Frontal cortex (tissue), 4 donors: ENCODE data around the gene RHOD. TPM values are rescaled to one million over a fixed set of nuclear protein-coding genes. Genes with fewer than 3 reads are reported as not detected.

ENCODE experiments used
- DNase-seq, 2 donors: peaks; one replicate each; pipeline ENCODE4 v3.0.0; 2012; ENCODE audit warnings: low spot score in 2 of 2
- FAIRE-seq: peaks from 2 replicates; lab custom pipeline; 2012; peaks lifted over from hg19 to GRCh38; lab: Jason Lieb, UNC
- total RNA-seq: library from RNA; depleted of rRNA; stranded (reverse); fragments of >200 nt; gene quantifications from one replicate; pipeline ENCODE4 v1.2.3, GENCODE V29; 2014
- donor health status: control.
- donor health status: control.
- donor health status: control.

Gene RHOD
- total RNA-seq, 1 donor from 2014 or later, result 0.82 TPM

- DNase-seq, result no peak
- no peak for FAIRE-seq
These were observed 25.7 kb upstream of the RHOD start for GRCh38 chr11:67030976-67031375.

DNA sequence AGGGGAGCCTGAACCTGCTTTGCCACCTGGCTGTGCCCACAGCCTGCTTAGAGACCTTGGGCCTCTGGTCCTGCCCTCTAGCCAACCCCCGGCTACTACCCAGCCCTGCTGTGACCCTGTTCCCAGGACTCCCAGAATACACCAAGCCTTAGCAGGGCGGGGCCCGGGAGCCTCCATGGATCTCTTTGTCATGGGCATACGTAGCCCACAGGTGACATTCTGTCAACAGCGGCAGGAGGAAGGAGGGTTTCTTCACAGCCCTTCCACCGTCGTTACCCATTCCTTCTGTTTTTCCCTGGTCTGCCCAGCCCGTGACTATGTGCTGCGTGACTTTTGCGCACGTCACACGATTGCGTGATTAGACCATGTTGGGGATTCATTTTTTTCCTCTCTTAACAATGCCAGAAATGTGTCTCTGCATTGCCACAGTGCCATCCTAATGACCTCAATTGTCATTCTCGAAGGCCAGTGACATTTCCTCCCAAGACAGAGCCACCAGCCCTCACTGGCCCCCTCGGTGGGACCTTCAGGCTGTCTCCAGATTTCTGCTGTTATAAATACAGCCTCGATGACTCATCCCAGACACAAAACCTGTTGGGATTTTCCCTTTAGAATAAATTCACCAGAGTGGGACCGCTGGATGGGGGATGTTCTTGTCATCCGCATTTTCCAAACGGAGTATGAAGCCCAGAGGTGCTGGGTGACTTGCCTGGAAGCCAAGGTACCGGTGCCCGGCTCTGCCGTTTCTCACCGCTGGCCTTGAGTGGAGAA is 24.7 kb upstream of the RHOD start:
- no peak for FAIRE-seq
- DNase-seq, result no peak

DNA sequence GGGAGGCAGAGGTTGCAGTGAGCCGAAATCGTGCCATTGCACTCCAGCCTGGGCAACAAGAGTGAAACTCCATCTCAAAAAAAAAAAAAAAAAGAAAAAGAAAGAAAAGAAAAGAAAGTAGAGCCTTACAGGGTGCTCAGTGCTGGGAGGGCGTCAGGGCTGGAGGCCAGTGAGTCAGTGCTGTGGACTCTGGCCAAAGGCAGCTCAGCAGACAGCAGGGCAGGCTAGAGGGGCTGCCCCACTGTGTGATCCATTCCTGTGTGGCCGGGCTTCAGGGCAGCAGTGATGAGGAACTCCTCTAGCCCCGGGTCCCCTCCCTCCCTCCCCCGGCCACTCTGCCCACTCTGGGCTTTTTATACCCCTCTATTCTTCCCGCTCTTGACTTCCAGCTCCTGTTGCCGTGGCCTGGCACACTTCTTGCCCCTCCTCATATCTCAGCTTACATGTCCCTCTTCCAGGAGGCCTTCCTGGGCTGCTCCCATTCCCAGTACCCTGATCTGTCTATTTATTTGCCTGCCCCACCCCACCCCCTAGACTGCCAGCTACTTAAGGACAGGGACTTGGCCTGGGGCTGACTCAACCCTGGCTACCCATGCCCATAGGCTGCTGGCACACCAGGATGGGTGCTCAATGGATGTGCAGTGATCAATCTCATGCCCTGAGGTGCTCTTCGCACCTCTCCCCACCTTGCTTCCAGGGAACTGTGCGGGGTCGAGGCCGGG is 23.7 kb upstream of the RHOD start:
- FAIRE-seq (no peak), DNase-seq (no peak)

GRCh38 chr11:67033661-67034166 is 22.9 kb upstream of the RHOD start:
- FAIRE-seq (no peak), DNase-seq (no peak)

DNA sequence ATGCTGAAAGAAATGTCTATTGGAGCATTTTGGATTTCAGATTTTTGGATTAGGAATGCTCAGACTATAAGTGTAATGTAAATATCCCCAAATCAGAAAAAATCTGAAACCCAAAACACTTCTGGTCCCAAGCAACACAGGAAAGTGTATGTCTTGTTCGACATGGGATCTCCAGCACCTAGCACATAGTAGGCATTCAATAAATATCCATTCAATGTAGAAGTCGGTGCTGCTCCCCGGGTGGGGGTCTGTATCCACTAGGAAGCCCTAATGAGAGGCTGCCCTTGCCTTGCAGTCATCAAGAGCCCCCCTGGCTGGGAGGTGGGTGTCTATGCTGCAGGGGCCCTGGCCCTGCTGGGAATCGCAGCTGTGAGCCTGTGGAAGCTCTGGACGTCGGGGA is 22.3 kb upstream of the RHOD start:
- DNase-seq (no peak), FAIRE-seq (no peak)

DNA sequence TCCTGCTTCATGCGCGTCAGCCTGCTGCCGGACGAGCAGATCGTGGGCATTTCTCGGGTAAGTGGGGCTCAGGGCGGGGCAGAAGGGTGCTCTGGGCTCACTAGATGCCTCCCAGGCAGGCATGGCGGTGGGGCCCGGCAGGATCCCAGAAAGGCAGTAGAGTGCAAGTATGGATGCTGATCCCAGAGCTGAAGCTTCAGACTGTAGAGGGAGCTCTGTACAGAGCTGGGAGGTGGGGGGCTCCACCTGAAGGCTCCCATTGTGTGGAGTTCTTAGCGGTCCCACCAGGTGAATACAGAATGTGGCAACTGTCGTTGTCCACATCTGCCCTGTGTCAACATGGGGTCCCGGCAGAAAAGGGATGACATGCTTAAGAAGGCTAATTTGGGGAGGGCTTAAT is 16.5 kb upstream of the RHOD start:
- no peak for DNase-seq
- FAIRE-seq, result no peak

GRCh38 chr11:67041602-67042001 is 15.0 kb upstream of the RHOD start:
- no peak for FAIRE-seq

DNA sequence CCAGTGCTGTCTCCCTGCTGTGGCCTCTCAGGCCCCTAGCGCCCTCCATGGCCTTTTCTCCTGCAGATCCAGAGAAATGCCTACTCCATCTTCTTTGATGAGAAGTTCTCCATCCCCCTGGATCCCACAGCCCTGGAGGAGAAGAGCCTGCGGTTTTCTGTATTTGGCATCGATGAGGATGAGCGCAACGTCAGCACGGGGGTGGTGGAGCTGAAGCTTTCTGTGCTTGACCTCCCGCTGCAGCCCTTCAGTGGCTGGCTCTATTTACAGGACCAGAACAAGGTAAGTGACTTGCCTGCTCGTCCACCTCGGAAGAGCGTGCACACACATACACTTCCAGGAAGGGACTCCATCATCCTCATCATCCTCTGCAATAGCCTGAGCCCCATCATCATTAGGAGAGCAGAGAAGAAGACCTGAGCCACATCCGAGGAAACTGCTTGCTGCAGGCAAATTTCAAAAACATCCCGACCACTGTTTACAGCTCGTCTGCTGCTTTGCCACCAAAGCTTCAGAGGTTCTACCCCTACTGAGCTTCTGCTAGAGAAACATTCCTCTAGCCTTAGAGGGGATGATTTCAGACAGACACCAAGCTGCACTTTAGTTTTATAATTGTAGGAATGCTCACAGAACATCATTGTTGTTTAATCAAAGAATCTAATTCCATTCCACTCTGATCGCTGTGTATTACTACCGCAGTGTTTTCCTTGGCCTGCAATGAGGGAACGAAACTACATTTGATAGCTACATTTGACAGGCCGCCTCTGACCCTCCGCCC is 12.9 kb upstream of the RHOD start:
- no peak for FAIRE-seq
- no peak for DNase-seq

More at GRCh38 chr11:67041602-67042001, 15.0 kb upstream of the RHOD start:
- DNase-seq, result no peak

- no peak for DNase-seq
- FAIRE-seq, result no peak
These were observed 12.2 kb upstream of the RHOD start for GRCh38 chr11:67044496-67044895.

DNA sequence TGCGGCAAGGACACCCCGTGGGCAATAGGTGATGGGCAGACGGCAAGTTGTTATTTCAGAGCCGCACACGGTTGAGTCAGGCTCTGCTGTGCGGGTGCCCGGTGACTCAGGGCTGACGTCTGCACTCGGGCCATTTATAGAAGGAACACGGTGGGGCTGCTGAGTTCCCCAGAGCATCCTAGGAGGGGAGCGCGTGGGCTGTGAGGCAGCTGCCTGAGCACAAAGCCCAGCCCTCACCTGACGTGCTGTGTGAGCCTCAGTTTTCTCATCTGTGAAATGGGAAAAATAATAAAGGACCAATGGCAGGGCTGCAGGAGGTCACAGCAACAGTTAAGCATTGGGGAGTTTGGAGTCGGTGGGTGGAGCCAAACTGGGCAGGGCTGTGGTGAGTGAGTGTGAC is 11.3 kb upstream of the RHOD start:
- DNase-seq (no peak), FAIRE-seq (no peak)

DNA sequence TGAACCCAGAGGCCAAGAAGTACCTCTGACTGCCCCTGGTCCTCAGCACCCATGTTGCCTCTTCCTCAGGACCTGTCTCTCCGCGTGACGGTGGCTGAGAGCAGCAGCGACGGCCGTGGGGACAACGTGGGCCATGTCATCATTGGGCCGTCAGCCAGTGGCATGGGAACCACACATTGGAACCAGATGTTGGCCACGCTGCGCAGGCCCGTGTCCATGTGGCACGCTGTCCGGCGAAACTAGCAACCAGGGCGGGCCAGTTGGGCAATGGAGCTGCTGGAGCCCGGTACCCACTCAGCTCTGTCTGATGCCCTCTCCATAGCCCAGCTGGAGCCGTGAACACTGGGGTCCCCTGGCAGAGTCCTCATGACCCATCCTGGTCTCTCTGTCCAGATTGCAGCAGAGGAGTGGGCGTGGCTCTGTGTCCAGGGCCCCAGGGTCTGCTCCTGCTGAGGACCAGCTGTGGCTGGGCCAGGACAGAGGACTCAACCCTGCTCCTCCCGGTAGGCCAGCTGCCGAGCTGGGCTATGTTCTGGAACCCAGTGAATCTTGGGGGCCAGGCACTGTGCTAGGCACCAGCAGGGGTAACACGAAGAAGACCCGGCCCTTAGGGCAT is 8.0 kb upstream of the RHOD start:
- DNase-seq (no peak), FAIRE-seq (no peak)

GRCh38 chr11:67050139-67050538 is 6.5 kb upstream of the RHOD start:
- DNase-seq (no peak), FAIRE-seq (no peak)

- DNase-seq (no peak), FAIRE-seq (no peak)
These were observed 5.3 kb upstream of the RHOD start for GRCh38 chr11:67051180-67051893.

DNA sequence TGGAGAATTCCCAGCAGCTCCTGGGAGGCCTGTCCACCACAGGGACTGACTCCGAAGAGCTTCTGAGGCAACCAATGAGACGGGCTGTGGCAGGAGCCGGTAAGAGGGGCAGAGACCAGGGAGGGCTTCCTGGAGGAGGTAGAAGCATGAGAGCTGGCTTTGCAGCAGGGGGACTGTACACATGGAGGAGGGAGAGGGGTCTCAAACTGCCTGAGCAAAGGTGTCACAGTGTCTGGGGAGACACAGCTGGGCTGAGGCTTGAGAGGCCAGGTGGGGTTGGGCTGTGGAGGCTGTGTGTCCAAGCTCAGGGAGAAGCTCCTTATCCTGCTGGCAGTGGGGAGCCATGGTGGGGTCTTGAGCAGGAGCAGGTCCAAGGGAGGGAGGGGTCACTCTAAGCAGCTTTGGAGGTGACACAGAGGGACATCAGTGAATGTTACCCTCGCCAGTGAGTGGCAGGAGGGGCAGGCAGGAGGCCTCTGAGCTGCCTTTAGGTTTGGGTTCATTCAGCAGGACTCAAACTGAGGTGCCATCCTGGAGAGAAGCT is 4.6 kb upstream of the RHOD start:
- FAIRE-seq (no peak), DNase-seq (no peak)

GRCh38 chr11:67052891-67053290 is 3.8 kb upstream of the RHOD start:
- DNase-seq, result no peak
- FAIRE-seq, result no peak

DNA sequence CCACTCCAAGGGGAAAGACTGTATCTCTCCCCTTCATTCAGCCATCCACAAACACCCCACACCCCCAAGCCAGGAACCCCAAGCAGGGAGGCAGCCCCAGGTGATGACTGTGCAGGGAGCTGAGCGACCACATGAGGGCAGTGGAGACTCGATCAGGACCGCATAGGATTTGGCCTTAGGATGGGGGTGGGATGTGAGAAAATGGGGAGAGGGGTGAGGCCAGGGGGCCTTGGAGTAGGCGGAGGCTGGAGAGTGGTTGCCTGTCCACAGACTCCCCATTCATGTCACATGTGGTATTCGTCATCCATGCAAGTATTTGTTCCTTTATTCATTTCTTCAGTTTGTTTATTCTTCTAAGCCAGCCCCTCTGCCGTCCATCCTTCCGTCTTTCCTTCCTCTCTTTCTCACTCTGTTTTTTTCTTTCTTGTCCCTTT is 2.7 kb upstream of the RHOD start:
- no peak for FAIRE-seq
- peak; percentile 61 to 82 for DNase-seq

- DNase-seq (no peak), FAIRE-seq (no peak)
These were observed 2.3 kb upstream of the RHOD start for GRCh38 chr11:67054346-67054835.

- no peak for FAIRE-seq
- DNase-seq, result no peak
These were observed 1.7 kb upstream of the RHOD start for GRCh38 chr11:67054836-67055523.
